Psoas muscle (tissue), 8 donors: ENCODE results near the gene MICAL1. TPM values are rescaled to one million over a fixed set of nuclear protein-coding genes. Genes with fewer than 3 reads are reported as not detected.

ENCODE experiments used
- ATAC-seq, 4 donors: fragments of 200-7000 bp; cut with Tn5 transposase; one replicate each; pipeline ENCODE4 v1.9.1; 2020; ENCODE audit warnings: moderate library complexity in 3 of 4, mild to moderate bottlenecking in 2 of 4
- DNase-seq, 2 donors: peaks; one replicate each; pipeline ENCODE4 v3.0.0-alpha.2; 2020
- H3K27ac ChIP-seq: fragments of 200-600 bp; one replicate; pipeline ENCODE4 v1.8.0; 2022
- H3K27me3 ChIP-seq, 3 donors: fragments of 200-600 bp in 1 of 3; one replicate each; pipeline versions ENCODE4 v1.6.1 to v1.8.0; 2013 to 2022; ENCODE audit warnings: low read length in 2 of 3, mild to moderate bottlenecking in 2 of 3, moderate library complexity in 1 of 3; ENCODE audit not compliant: insufficient read depth in 3 of 3
- H3K36me3 ChIP-seq, 2 donors: fragments of 200-600 bp in 1 of 2; one replicate each; pipeline versions ENCODE4 v1.6.1 to v1.8.0; 2013 to 2022; ENCODE audit warnings: low read depth in 1 of 2, mild to moderate bottlenecking in 1 of 2, moderate library complexity in 1 of 2; ENCODE audit not compliant: insufficient read depth in 1 of 2
- H3K4me1 ChIP-seq: fragments of 200-600 bp; one replicate; pipeline ENCODE4 v1.8.0; 2022
- H3K4me3 ChIP-seq: fragments of 200-600 bp; one replicate; pipeline ENCODE4 v1.8.0; 2022; ENCODE audit warnings: mild to moderate bottlenecking
- H3K9me3 ChIP-seq: fragments of 200-600 bp; one replicate; pipeline ENCODE4 v1.8.0; 2022
- WGBS, 3 donors: extraction: QIAGEN DNeasy Blood & Tissue Kit; methylation state at CpG; one replicate each; pipeline versions ENCODE4 v1.1.6 to v1.1.7; 2013; 5-methylcytosine and 5-hydroxymethylcytosine counted together
- intact Hi-C, 2 donors: fragments of 100-400 bp; cut with DNase I; formaldehyde crosslinking; loops; one replicate each; pipeline versions ENCODE4 v1.11.0 to v1.14.2; 2022
- polyA plus RNA-seq, 3 donors: library from polyadenylated mRNA; stranded (reverse); fragments of 200-250 nt; gene quantifications; one replicate each; pipeline ENCODE4 v1.2.3, GENCODE V29; 2013
- total RNA-seq, 4 donors: library from RNA; stranded (reverse); fragmentation: NEBNext Ultra II Directional in 2 of 4; extraction: Animal tissue kit (Norgen Biotek cat#: 25700) in 2 of 4; gene quantifications; one replicate each; pipeline versions ENCODE4 v1.2.1 to v1.2.4, GENCODE V29; 2021 to 2023
- TF ChIP-seq, protein P1 (sequence below): fragments of 200-600 bp; IDR thresholded peaks from one replicate; pipeline ENCODE4 v1.8.0; 2022; ENCODE audit warnings: antibody characterized with exemption
- donor health status: healthy with polysubstance abuse.
- donor health status: DM: no; HTN: no; CAD: no; lungs with moderate emphysema.
- donor health status: Bipolar disorder and iron deficiency.
- donor health status: healthy.
- donor health status: DM: yes; HTN: yes; CAD: no.
- donor health status: DM: no; HTN: no; CAD: no.
- donor health status: DM: no; HTN: no; CAD: no.
- donor health status: DM: yes; HTN: yes; CAD: no.

MICAL1 gene
- total and polyA plus RNA-seq, 7 donors, result 3.1 to 9.4 (median 6.2) TPM

DNA sequence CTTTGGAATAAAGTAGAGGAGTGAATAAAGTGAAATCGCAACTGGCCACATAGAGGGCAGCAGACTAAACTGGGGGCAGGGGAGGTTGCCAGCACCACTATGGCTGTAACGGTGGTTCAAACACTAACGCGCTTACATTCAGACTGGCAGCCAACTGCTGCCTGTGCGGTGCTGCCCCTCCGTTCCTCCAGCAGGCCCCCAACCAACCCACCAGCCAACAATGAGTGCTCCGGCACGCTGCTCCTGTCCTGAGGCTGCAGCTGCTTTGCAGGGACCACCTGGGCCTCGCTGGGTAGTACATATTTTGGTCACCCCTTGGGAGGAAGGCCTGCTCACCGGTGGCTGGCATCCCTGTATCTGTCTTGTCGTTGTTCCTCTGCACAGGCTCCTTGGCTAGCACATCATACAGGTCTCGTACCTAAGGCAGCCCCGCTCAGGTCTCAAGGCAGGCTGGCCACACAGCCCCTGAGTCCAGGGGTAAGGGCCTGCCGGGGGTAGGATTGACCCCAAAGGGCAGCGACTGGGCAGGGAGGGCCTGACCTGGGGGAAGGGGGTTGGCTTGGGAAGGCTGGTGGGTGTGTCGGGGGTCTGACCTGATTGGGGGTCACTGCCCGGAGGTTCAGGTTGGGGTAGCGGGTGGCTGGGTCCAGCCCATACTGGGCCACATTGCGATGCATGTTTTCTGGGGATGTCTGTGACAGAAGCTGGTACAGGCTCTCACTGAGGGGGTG, 6.3 kb downstream of the MICAL1 start:
- ATAC-seq (no peak), DNase-seq (no peak)
- Histone ChIP-seq H3K27ac (no peak overlapping the region), H3K27me3 (no peaks in the 10 kb centered on the region), H3K4me3 (no peak overlapping the region), H3K4me1 (no peaks in the 10 kb centered on the region), H3K36me3 (peaks cover 0 to 29% of the 10 kb centered on the region in 2 donors), H3K9me3 (no peaks in the 10 kb centered on the region)
- 68 to 80% (median 72%) methylated on average over 19 of the region's 19 CpGs for WGBS, 3 donors
- TF ChIP-seq, protein P1, sequence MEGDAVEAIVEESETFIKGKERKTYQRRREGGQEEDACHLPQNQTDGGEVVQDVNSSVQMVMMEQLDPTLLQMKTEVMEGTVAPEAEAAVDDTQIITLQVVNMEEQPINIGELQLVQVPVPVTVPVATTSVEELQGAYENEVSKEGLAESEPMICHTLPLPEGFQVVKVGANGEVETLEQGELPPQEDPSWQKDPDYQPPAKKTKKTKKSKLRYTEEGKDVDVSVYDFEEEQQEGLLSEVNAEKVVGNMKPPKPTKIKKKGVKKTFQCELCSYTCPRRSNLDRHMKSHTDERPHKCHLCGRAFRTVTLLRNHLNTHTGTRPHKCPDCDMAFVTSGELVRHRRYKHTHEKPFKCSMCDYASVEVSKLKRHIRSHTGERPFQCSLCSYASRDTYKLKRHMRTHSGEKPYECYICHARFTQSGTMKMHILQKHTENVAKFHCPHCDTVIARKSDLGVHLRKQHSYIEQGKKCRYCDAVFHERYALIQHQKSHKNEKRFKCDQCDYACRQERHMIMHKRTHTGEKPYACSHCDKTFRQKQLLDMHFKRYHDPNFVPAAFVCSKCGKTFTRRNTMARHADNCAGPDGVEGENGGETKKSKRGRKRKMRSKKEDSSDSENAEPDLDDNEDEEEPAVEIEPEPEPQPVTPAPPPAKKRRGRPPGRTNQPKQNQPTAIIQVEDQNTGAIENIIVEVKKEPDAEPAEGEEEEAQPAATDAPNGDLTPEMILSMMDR, result no peak
- intact Hi-C loops, result no loop called here

DNA sequence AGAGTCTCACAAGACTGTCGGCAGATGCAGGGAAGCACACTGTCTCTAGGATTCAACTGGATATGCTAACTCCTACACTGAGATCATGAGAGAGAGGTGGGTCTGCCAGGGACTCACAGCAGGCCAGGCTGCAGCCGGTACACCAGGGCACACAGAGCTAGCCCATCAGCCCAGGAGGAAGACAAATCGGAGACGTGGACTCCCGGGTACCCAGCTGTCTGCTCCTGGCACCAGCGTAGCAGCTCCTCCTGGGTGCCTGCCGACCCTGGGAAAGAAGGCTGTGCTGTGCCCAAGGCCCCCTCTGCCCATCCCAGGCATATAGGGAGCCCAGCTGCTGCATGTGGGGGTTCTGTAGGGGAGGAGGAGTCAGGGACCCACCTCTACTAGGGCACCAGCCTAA, 7.0 kb downstream of the MICAL1 start:
- no peaks in the 10 kb centered on the region for H3K4me1 ChIP-seq
- intact Hi-C loops, result no loop called here
- ATAC-seq (peak in 1 of 4 donors; percentile 4), DNase-seq (no peak)
- 42 to 50% (median 44%) methylated on average over 7 of the region's 7 CpGs for WGBS, 3 donors
- no peak overlapping the region for H3K4me3 ChIP-seq
- H3K27ac ChIP-seq, result no peak overlapping the region
- TF ChIP-seq, protein P1, result no peak
- H3K27me3 ChIP-seq, result no peaks in the 10 kb centered on the region
- peaks cover 0 to 29% of the 10 kb centered on the region in 2 donors for H3K36me3 ChIP-seq
- no peaks in the 10 kb centered on the region for H3K9me3 ChIP-seq

DNA sequence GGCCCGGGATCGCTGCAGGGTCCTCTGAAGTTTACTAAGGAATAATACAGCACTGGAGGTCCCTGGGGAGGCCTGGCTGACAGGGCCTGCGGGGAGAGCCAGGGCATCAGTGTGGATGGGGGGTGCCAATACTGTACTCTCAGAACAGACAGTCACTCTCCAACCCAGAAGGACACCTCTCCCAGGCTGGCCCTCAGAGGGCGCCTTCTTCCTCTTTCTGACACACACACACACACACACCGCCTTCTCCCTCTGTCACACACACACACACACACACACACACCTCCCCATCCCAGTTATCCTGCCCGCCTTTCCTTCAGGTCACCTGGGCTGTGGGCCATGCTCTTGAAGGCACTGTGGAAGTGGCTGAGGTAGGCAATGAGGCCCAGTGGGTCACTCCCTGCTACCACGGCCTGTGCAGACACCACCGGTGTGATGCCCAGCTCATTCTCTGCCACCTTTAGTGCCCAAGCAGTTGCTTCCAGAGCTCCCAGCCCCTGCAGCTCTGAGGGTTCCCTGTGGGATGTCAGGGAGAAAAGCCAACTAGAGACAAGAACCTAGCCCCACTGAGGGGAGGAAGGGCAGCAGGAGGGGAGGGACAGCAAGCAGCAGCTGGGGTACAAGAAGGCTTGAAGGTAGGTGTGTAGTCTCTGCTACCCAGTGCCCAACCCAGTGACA, 7.6 kb downstream of the MICAL1 start:
- intact Hi-C loops, result no loop called here

DNA sequence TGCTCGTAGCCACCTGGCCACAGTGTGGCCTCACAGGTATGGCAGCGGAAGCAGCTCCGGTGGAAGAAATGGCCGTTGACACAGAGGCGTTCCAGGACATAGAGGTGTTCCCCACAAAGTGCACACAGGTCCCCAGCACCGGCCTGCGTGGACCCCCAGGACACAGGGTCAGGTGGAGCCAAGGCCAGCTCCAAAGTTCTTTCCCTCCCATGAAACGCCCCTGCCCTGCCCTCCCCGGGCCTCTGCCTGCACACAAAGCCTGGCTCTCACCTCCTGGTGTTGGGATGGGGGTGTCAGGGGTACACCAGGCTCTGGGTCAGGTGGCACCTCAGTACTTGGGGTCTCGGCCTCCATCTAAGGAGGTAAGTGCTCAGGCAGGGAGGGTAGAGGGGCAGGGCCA, 8.5 kb downstream of the MICAL1 start:
- intact Hi-C loops, result no loop called here
- 87 to 95% (median 89%) methylated on average over 10 of the region's 10 CpGs for WGBS, 3 donors
- TF ChIP-seq, protein P1, result no peak
- H3K4me1 ChIP-seq, result peaks cover under 1% of the 10 kb centered on the region
- ATAC-seq, result no peak
- no peak for DNase-seq
- H3K27me3 ChIP-seq, result no peaks in the 10 kb centered on the region
- H3K9me3 ChIP-seq, result no peaks in the 10 kb centered on the region
- no peak overlapping the region for H3K4me3 ChIP-seq
- H3K36me3 ChIP-seq, result peaks cover 0 to 29% of the 10 kb centered on the region in 2 donors
- H3K27ac ChIP-seq, result no peak overlapping the region

More for the DNA sequence above, 7.6 kb downstream of the MICAL1 start:
- Histone ChIP-seq H3K27ac (no peak overlapping the region), H3K27me3 (no peaks in the 10 kb centered on the region), H3K36me3 (peaks cover 0 to 29% of the 10 kb centered on the region in 2 donors), H3K4me3 (no peak overlapping the region), H3K9me3 (no peaks in the 10 kb centered on the region), H3K4me1 (no peaks in the 10 kb centered on the region)
- ATAC-seq (no peak), DNase-seq (no peak)
- TF ChIP-seq, protein P1, result no peak
- WGBS, 3 donors, result 78 to 84% (median 82%) methylated on average over 7 to 8 of the region's 8 CpGs
